NB4 (cell line): ENCODE data around the gene PAQR3.

Source experiments
- CTCF ChIP-seq: IDR thresholded peaks from one replicate; pipeline ENCODE4 v1.5.1; 2012; ENCODE audit warnings: low read depth, low read length
- MAX ChIP-seq: IDR thresholded peaks from 2 replicates; pipeline ENCODE4 v1.6.1; 2011; ENCODE audit warnings: low read depth, low read length
- POLR2A ChIP-seq: IDR thresholded peaks from 2 replicates; pipeline ENCODE4 v1.6.1; 2011; ENCODE audit warnings: mild to moderate bottlenecking; ENCODE audit not compliant: insufficient read length; ENCODE audit errors: extremely low read depth

GRCh38 chr4:78889955-78890354 is 49.3 kb downstream of the PAQR3 start:
- no peak for TF ChIP-seq POLR2A
- no peak for TF ChIP-seq CTCF
- no peak for TF ChIP-seq MAX
